ENCODE data around the gene RNF19B.

GRCh38 chr1:33012165-33012564 lies 47.6 kb upstream of the RNF19B start:
- TF ChIP-seq CTCF (conservative IDR thresholded peaks at IDR 0.05 in 1 of 2, IDR thresholded peaks at IDR 0.05 in 1 of 2; ENCODE audit: extremely low read depth in 1 of 2, insufficient read depth in 1 of 2, low read depth in 1 of 2, low read length in 2 of 2) (no peak), EZH2 (IDR thresholded peaks at IDR 0.05; ENCODE audit: borderline replicate concordance, low read length) (no peak)
